ENCODE data around the gene ASAP3.

The ASAP3 gene

DNA sequence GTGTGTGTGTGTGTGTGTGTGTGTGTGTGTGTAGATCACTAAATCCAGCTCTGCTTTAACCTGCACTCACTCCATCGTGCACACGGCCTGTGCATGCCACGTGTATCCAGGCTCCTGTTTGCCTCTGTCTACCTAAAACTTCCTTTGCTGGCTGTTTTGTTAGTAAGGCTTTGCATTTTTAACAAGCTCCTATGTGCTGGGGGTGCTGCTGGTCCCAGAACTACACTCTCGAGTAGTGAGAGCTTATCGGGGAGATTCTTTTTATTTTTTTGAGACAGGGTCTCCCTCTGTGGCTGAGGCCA lies 58.8 kb downstream of the ASAP3 start:
- Histone ChIP-seq H2AFZ (ENCODE audit: low read length) (no peak overlapping the region), H3K9ac (ENCODE audit: low read depth, low read length, poor library complexity, severe bottlenecking) (peak overlapping the region; percentile 38), H3K4me3 (ENCODE audit: low read length, poor library complexity, severe bottlenecking) (peak overlapping the region; percentile 61), H3K4me1 (ENCODE audit: insufficient read depth, low read length, poor library complexity, severe bottlenecking) (peaks cover 25% of the 10 kb centered on the region), H3K4me2 (ENCODE audit: low read depth, low read length, poor library complexity, severe bottlenecking) (peak overlapping the region; percentile 32), H3K9me3 (ENCODE audit: insufficient read depth, low read depth, low read length) (no peaks in the 10 kb centered on the region), H3K36me3 (ENCODE audit: insufficient read depth, low read length) (no peaks in the 10 kb centered on the region), H3K9me2 (replicated peaks; ENCODE audit: low read depth, low read length) (no peaks in the 10 kb centered on the region), H3F3A (ENCODE audit: low read depth) (no peaks in the 10 kb centered on the region), H3K79me2 (ENCODE audit: insufficient read depth, low read length) (no peaks in the 10 kb centered on the region), H4K20me1 (ENCODE audit: insufficient read depth, low read length, poor library complexity, severe bottlenecking) (no peaks in the 10 kb centered on the region), H3K27me3 (ENCODE audit: insufficient read depth, low read length, poor library complexity, severe bottlenecking) (no peaks in the 10 kb centered on the region)
- TF ChIP-seq, protein P1, sequence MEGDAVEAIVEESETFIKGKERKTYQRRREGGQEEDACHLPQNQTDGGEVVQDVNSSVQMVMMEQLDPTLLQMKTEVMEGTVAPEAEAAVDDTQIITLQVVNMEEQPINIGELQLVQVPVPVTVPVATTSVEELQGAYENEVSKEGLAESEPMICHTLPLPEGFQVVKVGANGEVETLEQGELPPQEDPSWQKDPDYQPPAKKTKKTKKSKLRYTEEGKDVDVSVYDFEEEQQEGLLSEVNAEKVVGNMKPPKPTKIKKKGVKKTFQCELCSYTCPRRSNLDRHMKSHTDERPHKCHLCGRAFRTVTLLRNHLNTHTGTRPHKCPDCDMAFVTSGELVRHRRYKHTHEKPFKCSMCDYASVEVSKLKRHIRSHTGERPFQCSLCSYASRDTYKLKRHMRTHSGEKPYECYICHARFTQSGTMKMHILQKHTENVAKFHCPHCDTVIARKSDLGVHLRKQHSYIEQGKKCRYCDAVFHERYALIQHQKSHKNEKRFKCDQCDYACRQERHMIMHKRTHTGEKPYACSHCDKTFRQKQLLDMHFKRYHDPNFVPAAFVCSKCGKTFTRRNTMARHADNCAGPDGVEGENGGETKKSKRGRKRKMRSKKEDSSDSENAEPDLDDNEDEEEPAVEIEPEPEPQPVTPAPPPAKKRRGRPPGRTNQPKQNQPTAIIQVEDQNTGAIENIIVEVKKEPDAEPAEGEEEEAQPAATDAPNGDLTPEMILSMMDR (conservative IDR thresholded peaks at IDR 0.05; ENCODE audit: low read length) = no peak
- no peak for TF ChIP-seq EZH2phosphoT487 (IDR thresholded peaks at IDR 0.05; ENCODE audit: borderline replicate concordance)

DNA sequence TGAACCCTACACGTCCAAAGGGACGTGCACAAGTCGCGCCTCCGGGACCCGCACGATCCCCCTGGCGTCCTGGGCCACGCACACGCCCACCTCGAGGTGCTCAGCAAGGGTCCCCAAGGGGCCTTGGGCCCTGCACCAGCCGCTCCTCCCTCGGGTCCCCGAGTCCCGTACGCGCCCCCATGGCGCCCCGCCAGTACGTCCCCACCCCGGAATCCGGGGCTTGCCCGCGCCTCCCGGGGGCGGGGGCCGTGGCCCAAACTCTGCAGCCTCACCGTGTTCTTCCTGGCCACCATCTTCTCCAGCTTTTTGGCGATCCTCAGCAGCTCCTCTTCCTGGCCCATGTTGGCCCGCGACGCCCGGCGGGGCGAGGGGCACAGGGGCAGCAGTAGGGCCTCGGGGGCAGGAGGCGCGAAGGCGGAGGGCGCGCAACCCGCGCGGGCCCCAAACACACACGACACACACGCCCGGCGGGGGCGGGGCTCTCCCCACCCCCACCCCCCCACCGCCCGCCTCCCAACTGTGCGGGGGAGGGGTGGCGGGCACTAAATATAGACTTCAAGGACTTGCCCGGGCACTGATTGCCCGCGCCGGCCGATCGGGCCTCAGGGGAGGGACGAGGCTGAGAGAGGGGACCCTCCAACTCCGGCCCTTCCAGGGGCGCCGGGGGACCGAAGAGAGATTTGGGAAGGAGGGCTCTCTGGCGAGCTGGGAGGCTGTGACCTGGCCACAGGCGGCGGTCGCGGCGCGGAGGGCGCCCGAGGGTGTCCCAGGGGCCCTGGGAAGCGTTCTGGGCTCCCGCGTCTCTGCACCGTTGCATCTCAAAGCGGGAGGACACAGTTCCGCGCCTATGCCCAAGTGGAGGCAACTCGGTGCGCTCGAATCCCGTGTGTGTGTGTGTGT lies 59.4 kb downstream of the ASAP3 start, which contains the start of gene TCEA3:
Gene TCEA3 (minus strand): TSS at position 456 of the 900 bp plus-strand sequence. CDS start 115 bp downstream, at position 341.
- Histone ChIP-seq H3K4me2 (ENCODE audit: low read depth, low read length, poor library complexity, severe bottlenecking) (peak within 1 kb of the TSS; percentile 66), H2AFZ (ENCODE audit: low read length) (peak within 1 kb of the TSS; percentile 37; the same call in 1 of the 2 replicates)

DNA sequence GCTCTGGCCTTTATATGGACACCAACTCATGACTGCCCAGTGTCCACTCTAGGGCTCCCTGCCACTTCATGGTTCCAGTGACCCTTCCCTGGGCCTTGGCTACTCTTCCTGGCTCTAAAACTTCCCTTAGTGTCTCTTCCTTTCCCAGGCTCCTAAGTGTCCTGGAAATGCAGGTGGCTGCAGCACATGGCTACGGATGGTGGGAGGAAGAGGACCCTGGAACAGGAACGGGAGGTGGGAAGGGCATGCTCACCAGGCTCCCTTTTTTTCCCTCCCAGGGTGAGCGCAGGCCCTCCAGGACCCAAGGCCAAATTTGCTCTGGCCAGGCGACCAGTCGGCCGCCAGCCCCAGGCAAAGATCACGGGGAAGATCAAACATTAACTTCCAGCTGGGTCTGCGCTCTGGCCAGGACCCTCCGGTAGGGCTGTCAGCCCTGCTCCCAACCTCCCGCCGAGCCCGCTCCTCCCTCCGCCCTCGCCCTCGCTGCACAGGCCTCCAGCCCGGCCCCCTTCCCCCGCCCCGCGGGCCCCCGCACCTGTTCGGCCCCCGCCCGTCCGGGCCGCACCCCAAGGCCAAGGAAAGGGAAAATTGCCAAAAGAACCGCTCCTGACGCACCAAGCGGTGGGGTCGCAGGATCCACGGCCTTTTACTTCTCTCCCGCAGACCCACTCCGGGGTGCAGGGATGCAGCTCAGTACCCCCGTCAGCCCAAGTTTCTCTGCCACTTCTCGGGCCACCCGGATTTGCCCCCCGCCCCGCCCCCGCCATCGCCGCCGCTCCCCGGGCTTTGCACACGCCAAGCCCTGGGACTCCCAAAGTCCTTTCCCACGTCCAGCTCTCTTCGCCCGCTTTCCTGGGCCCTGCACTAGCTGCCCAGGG lies 60.3 kb downstream of the ASAP3 start:
- Histone ChIP-seq H3K4me3 (ENCODE audit: low read length, poor library complexity, severe bottlenecking) (peak overlapping the region; percentile 68), H3K4me1 (ENCODE audit: insufficient read depth, low read length, poor library complexity, severe bottlenecking) (peaks cover 37% of the 10 kb centered on the region), H3K27me3 (ENCODE audit: insufficient read depth, low read length, poor library complexity, severe bottlenecking) (no peaks in the 10 kb centered on the region), H3K9me2 (replicated peaks; ENCODE audit: low read depth, low read length) (no peaks in the 10 kb centered on the region), H3K79me2 (ENCODE audit: insufficient read depth, low read length) (no peaks in the 10 kb centered on the region), H3K36me3 (ENCODE audit: insufficient read depth, low read length) (no peaks in the 10 kb centered on the region), H3K9ac (ENCODE audit: low read depth, low read length, poor library complexity, severe bottlenecking) (peak overlapping the region; percentile 76), H3K4me2 (ENCODE audit: low read depth, low read length, poor library complexity, severe bottlenecking) (peak overlapping the region; percentile 66), H3K9me3 (ENCODE audit: insufficient read depth, low read depth, low read length) (no peaks in the 10 kb centered on the region), H4K20me1 (ENCODE audit: insufficient read depth, low read length, poor library complexity, severe bottlenecking) (no peaks in the 10 kb centered on the region), H3F3A (ENCODE audit: low read depth) (no peaks in the 10 kb centered on the region), H2AFZ (ENCODE audit: low read length) (no peak overlapping the region)
- TF ChIP-seq EZH2phosphoT487 (IDR thresholded peaks at IDR 0.05; ENCODE audit: borderline replicate concordance) = no peak
- TF ChIP-seq, protein P1 (conservative IDR thresholded peaks at IDR 0.05; ENCODE audit: low read length) = no peak

More for the DNA sequence above, 59.4 kb downstream of the ASAP3 start, which contains the start of gene TCEA3:
- Histone ChIP-seq H3K9me2 (replicated peaks; ENCODE audit: low read depth, low read length) (no peaks in the 10 kb centered on the region), H3K27me3 (ENCODE audit: insufficient read depth, low read length, poor library complexity, severe bottlenecking) (no peaks in the 10 kb centered on the region), H4K20me1 (ENCODE audit: insufficient read depth, low read length, poor library complexity, severe bottlenecking) (no peaks in the 10 kb centered on the region), H3K79me2 (ENCODE audit: insufficient read depth, low read length) (no peaks in the 10 kb centered on the region), H3K9me3 (ENCODE audit: insufficient read depth, low read depth, low read length) (no peaks in the 10 kb centered on the region), H3K4me1 (ENCODE audit: insufficient read depth, low read length, poor library complexity, severe bottlenecking) (peaks cover 28% of the 10 kb centered on the region), H3K4me3 (ENCODE audit: low read length, poor library complexity, severe bottlenecking) (peak within 1 kb of the TSS; percentile 61), H3K9ac (ENCODE audit: low read depth, low read length, poor library complexity, severe bottlenecking) (peak within 1 kb of the TSS; percentile 76), H3F3A (ENCODE audit: low read depth) (no peaks in the 10 kb centered on the region), H3K36me3 (ENCODE audit: insufficient read depth, low read length) (no peaks in the 10 kb centered on the region)
- TF ChIP-seq, protein P1 (conservative IDR thresholded peaks at IDR 0.05; ENCODE audit: low read length) = no peak
- TF ChIP-seq EZH2phosphoT487 (IDR thresholded peaks at IDR 0.05; ENCODE audit: borderline replicate concordance) = no peak
